IPS DF 4.7 (cell line): ENCODE data around the gene ZC3H11A.
"Not testable (repeated sequence)": the region's sequence is repeated elsewhere in the genome, so short reads cannot be mapped to it uniquely, and the experiment has no call there.

Experiments
- DNase-seq: peaks from one replicate; pipeline ENCODE4 v3.0.0-alpha.2; 2013; ENCODE audit warnings: low spot score; ENCODE audit errors: extremely low read depth

The ZC3H11A gene

DNA sequence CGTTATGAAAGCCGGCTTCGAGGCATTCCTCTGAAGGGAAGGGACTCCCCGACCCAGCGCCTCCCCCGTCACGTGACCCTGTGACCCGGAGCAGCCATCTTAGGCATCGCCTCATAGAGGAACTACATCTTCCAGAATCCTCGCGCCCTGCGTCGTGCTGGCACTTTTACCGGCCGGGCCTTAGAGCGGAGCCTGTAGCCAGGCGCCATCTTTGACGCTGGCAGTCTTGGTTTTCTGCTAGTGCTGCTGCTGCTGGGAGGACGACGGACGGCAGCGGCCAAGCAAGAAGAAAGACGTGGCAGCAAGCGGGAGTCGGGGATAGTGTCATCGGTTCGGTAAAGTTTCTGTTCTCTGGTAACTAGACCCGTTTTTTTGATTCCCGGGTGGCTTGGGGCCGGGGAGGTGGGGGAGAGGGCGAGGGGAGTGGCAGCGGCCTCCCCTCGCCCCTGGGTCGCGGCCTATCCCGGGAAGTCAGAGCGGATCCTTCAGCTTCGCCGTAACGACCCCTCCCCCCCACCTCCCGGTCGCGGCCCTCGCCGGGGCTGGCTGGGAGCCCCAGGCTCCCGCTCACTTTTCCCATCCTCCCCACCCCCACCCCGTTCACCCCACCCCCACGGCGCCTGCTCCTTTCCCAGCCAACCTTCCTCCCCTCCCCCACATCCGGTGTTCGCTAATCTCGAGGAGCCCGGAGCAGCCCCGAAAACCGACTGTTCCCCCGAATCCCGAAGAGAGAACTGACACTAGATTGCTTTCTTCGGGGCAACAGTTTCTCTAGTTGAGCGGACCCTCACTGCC lies at the start of gene ZC3H11A, which contains the start of gene ZBED6:
TSS of gene ZC3H11A (plus strand) at position 183 of the 795 bp plus-strand sequence. CDS start 21,448 bp downstream, outside the sequence.
TSS of gene ZBED6 (plus strand) at position 183 of the 795 bp plus-strand sequence. CDS start 1,900 bp downstream, outside the sequence.
- peak; percentile 87 for DNase-seq

DNA sequence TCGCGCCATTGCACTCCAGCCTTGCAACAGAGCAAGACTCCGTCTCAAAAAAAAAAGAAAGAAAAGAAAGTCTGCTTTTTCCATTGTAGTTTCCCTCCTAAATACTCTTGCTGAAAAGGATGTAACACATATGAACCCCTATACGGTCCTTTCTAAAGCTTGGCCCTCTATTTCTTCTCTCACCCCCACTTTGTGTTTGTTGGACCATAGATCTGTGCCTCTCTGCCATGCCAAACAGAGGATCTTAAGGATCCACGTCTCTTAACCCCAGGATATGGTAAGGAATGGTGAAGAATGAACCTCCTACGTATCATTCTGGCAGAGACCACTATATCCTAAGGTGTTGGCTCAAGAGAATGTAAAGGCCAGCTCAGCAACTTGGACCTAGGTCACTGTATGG lies 49.1 kb upstream of the ZC3H11A start:
- DNase-seq, result no peak

DNA sequence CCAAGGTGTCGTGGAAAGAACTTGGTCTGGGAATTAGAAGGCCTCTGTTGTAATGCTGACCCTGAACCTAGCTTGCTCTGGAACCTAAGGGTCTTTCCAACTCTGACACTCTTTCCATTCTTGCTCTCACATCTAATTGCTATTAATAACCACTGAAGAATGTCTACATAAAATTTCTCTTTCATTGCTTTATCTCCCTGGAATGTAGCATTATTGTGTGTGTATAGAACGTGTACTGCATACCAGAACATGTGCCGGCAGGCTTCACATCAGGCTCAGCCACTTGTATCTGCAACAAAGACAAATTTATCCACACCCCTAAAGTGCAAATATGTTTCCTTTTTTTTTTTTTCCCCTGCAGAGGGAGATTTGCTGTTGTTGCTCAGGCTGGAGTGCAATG lies 44.4 kb upstream of the ZC3H11A start:
- no peak for DNase-seq

DNA sequence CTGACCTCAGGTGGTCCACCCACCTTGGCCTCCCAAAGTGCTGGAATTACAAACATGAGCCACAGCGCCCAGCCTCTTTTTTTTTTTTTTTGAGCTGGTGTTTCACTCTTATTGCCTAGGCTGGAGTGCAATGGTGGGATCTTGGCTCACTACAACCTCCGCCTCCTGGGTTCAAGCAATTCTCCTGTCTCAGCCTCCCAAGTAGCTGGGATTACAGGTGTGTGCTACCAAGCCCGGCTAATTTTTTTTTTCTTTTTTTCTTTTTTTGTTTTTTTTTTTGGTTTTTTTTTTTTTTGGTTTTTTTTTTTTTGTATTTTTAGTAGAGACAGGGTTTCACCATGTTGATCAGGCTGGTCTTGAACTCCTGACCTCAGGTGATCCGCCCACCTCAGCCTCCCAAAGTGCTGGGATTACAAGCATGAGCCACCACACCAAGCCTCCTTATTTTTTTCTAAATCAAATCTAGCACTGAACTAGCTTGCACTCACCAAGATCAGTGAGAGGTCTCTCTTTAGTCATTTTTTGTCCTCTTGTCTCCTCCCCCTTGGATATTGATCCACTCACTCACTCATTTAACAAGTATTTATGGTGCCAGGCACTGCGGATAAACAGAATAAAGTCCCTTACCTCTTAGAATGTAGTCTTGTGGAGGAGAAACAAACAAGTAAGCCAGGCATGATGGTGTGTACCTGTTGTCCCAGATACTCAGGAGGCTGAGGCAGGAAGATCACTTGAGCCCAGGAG lies 43.6 kb upstream of the ZC3H11A start:
- DNase-seq, result not testable (repeated sequence)

DNA sequence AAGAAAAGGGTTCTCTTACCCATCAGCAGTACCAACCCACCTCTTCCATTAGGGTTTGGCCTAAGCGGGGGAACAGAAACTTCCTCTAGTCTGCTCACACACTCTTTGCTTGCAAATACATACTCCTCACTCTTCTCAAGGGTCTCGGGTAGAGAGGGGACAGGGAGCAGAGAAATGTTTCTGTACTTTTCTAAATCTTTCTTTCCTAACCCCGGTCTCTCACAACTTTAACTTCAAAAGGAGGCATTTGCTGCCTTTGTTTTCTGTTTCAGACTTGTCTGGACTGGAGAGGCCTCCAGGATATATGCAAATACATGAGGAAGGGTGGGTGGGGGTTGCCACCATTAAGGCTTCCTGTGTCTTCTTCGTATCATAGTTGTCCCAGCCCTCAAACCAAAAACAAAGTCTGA lies 41.0 kb upstream of the ZC3H11A start:
- DNase-seq, result no peak

DNA sequence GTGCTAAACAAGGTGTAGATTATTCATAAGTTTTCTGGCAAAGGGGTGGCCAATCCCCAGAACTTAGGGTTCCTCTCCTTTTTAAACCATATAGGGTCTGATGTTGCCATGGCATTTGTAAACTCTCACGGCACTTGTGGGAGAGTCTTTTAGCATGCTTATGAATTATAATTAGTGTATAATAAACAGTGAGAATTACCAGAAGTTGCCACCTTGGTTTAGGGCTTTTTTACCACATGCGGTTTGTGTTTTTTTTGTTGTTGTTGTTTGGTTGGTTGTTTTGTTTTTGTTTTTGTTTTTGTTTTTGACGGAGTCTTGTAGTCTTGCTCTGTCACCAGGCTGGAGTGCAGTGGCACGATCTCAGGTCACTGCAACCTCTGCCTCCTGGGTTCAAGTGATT lies 39.4 kb upstream of the ZC3H11A start:
- no peak for DNase-seq

DNA sequence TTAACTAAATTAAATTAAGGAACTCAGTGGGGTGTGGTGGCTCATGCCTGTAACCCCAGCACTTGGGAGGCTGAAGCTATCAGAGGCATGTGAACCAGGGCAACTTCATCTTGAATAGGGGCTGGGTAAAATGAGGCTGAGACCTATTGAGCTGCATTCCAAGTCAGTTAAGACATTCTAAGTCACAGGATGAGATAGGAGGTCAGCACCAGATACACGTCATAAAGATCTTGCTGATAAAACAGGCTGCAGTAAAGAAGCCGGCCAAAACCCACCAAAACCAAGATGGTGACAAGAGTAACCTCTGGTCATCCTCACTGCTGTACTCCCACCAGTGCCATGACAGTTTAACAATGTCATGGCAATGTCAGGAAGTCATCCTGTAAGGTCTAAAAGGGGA lies 36.7 kb upstream of the ZC3H11A start:
- not testable (repeated sequence) for DNase-seq

DNA sequence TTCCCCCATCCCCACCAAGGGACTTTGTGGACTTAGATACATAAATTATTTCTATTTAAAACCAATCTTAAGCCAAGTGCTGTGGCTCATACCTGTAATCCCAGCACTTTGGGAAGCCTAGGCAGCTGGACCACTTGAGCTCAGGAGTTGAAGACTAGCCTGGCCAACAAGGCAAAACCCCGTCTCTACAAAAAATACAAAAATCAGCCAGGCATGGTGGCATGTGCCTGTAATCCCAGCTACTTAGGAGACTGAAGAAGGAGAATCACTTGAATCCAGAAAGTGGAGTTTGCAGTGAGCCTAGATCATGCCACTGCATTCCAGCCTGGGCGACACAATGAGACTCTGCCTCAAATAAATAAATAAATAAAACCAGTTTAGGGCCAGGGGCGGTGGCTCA lies 34.9 kb upstream of the ZC3H11A start:
- no peak for DNase-seq

DNA sequence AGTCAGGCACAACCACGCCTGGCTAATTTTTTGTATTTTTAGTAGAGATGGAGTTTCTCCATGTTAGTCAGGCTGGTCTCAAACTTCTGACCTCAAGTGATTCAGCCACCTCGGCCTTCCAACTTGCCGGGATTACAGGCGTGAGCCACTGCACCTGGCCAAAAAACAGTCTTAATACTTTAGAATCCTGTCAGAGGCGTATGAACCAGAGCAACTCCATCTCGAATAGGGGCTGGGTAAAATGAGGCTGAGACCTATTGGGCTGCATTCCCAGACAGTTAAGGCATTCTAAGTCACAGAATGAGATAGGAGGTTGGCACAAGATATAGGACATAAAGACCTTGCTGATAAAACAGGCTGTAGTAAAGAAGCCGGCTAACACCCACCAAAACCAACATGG lies 33.5 kb upstream of the ZC3H11A start:
- DNase-seq, result not testable (repeated sequence)

DNA sequence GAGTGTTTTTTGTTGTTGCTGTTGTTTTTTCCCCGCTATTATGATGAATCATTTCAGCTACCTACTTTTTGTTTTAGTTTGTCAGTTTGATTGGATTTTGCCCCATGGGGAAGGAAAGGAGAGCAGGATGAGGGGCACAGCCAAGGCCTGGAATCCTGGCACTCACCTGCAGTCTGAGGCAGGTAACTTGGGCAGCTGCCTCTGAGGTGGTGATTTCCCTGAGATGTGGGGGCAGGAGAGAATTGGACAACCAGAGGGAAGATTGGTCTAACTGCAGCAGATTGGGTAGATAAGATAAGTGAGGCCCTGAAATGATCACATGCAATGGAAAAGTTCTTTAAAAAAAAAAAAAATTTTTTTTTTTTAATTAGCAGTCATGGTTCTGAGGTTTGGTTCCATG lies 31.9 kb upstream of the ZC3H11A start:
- DNase-seq, result no peak

DNA sequence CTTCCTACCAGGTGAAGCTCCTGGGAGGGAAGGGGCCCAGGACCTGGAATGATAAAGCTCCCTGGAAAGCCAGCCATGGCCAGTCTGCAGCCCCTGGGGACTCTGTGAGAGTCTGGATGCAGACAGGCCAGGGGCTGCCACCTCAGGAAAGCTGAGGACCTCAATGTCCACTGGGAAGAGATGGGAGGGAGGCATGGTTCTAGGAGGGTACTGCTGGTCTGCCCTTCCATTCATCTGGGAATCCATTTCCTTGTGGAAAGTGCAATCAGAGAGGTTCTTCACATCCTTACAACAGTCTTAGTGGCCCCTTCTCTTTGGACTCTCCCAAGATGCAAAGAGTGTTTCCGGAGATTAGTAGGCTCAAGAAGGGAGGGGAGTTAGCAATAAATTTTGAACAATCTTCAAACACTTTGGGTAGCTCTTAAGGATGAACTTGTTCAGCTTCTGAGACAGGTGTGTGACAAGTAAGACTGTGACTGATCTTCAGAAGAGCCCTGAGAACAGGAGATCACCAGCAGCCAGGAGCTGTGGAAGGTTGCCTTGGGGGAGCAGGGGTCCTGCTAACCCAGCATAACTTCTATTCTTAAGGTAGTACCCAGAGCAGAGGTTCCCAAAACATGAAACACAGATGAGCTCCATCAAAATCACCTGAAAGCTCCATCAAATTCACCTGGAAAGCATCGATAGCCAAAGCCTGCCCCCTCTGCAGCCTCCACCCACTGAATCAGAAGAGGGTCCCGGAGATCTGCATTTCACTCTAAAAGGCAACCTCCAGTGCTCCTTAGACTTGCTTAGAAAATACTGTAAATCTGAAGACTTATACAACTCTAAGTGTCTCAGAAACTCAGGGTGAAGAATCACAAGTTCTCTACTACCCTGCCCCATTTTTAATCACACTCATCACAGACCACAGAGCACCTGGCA lies 31.1 kb upstream of the ZC3H11A start:
- DNase-seq, result no peak

DNA sequence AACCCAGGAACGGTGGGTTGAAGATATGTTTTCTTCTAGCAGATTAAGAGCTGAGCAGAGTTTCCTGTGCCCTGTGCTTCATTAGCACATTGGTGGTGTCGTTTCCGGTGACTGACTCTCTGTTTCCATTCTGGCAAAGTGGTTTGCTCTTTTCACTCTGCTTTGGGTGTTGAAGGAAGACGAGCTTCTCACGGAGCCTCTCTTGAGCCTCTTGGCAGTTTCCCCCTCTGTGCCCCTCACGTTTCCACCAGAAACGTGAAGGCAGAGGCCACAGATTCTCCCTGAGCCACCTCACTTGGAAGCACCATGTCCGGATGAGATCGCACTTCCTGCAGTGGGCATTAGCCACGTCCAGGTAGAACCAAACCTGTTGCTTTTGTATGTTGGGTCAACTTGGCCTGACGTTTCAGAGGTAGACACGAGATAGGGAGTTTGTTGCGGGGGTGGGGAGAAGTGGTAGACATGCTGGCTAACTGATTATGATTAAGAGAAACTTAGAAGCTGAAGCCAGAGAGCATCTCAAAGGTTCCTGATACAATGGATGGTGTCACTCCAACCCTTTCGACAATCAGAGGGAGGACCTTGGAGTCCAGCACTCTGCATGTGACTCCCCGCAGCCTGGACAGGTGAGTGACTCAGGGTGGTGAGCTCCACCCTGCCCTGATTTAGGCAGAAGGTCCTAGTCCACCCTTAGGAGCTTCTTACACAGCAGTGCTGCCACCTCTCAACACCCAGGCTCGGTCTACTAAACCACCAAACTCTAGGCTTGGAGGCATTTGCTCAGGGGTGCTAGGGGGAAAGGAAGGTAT lies 30.2 kb upstream of the ZC3H11A start, which contains the start of gene LAX1:
TSS of gene LAX1 (plus strand) at position 155 of the 809 bp plus-strand sequence. CDS start at position 538, 383 bp downstream.
- DNase-seq, result no peak

DNA sequence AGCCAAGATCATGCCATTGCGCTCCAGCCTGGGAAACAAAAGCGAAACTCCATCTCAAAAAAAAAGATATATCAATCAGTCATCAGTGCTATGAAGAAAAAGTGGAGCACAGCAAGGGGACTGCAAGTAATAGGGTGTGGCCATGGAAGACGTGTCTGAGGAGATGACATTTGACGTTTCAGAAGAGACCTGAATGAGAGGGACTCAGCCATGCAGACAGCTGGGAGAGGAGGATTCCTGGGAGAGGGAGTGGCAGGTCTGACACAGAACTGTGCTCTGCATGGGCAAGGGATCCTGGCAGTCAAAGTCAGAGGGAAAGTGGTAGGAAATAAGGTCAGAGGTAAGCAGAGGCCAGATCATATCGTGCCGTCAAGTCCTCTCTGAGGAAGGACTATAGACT lies 27.2 kb upstream of the ZC3H11A start:
- no peak for DNase-seq

DNA sequence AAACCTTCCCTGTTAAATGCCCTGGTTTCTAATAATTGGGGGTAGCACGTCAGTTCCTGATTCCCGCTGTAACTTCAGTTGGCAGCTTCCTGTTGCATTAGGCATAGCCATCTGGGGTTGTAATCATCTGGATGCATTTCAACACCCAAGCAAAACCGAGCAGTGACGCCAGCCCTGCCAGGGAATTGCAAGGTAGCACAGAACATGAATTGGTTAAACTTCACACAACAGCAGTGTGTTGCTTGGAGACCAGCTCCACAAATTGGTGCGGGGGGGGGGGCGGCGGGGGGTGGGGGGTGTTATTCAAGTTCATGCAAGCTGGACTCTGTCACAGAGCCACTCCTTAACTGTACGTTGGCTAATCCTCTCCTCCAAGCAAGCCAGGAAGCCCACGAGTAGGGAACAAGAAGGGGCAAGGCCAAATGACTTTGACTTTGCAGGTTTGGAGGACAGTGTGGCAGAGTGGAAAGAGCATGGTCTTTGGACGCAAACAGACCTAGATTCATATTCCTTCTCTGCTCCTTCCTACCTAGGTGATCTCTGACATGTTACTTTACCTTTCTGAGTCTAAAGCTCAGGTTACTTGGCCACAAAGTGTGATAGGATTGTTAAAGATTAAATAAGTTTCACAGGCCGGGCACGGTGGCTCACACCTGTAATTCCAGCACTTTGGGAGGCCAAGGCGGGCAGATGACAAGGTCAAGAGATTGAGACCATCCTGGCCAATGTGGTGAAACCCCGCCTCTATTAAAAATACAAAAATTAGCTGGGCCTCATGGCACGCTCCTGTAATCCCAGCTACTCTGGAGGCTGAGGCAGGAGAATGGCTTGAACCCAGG lies 25.7 kb upstream of the ZC3H11A start:
- no peak for DNase-seq

DNA sequence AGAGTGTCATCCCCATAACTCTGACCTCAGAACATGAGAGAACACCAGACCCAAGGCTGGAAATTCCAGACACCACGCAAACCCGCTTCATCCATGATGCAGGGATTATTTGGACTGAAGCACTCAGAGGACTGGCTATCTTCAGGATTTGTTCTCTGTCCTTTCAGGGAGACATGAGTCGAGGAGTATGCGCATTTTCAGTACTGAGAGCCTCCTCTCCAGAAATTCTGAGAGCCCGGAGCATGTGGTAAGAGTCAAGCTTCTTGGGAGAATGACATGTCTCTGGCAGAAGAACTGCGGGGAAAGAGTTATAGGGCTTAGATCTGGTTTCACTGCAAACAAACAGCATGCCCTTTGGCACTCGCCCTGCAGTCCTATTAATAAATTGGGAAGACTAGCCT lies 23.5 kb upstream of the ZC3H11A start:
- no peak for DNase-seq

DNA sequence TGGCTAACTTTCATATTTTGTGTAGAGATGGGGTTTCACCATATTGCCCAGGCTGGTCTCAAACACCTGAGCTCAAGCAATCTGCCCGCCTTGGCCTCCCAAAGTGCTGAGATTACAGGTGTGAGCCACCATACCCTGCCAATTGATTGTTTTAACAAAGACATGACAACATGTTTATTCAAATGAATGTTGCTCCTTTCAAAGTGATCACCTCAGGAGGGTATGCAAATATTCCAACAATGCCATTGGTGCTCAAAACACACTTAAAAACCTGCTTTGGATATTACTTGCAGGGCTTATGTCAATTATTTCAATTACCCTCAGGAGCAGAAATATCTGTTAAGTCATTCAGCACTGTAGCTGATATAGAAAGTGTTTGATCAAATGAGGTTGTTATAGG lies 22.6 kb upstream of the ZC3H11A start:
- DNase-seq, result no peak

DNA sequence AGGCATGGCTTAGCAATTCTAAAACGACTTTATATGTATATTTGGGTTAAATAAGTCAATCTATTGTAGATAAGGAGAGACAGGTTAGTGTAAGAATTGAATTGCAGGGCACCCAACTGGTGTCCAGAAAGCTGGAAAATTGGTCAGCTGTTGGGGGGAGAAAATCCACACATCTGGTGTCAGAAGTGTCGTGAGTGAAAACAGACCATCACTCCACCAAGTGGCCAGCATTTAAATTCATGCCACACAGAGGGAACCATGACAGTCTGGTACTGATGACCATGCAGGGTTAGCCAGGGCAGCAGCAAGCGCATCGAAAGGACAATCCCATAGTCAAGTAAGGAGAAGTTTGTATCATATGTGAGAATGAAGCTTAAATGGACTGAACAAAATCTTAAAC lies 18.8 kb upstream of the ZC3H11A start:
- DNase-seq, result no peak

DNA sequence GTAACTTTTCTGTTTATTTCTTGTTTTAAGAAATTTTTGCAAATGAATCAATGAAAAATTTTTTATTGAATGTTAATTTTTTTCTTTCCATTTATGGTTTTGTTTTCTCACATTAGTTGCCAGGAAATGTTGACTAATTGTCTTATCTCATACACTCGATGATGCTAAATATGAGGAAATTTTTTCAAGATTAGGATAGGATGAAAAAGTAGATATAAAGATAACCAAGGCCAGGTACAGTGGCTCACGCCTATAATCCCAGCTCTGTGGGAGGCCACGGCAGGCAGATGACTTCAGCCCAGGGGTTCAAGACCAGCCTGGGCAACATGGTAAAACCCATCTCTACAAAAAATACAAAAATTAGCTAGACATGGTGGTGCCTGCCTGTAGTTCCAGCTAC lies 17.8 kb upstream of the ZC3H11A start:
- DNase-seq, result no peak

DNA sequence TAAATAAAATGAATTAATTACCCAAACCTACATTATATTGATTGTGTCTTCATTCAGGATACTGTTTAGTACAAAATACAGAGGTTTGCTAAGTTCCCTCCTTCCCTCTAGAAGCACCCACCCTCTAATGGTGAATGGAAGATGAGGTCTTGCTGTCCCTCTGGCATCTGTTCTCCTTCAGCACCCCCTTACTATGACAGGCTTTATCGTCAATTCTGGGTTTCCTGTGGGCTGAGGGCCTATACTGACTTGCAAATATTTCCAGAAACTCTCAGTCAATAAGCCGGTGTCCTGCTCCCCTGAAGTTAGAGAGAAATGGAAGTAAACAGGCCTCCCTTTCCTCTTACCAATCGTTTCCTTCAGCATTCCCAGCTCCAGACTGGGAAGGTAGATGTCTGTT lies 17.3 kb upstream of the ZC3H11A start:
- DNase-seq, result no peak

DNA sequence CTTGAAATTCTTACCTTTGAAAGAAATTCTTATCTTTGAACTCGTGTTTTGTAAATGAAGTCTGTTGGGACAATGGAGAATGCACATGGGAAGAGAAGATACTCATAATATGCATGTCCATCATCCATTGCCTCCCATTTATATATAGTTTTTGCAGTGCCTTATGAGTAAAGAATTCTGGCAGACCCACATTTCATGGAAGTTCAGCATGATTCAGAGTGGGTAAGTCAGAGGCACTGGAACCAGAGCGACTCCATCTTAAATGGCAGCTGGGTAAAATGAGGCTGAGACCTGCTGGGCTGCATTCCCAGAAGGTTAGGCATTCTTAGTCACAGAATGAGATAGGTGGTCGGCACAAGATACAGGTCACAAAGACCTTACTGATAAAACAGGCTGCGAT lies 16.6 kb upstream of the ZC3H11A start:
- DNase-seq, result no peak
